Smooth muscle cell (in vitro differentiated cells): ENCODE data around the gene MCM6. TPM values are rescaled to one million over a fixed set of nuclear protein-coding genes. Genes with fewer than 3 reads are reported as not detected.

Source experiments
- DNase-seq: peaks from one replicate; lab custom pipeline; 2025; ENCODE audit not compliant: unreplicated experiment; lab: John Stamatoyannopoulos, UW
- H2AFZ ChIP-seq: fragments of 200-600 bp; sonication (generic); 2 replicates; pipeline ENCODE4 v1.6.0; 2016; ENCODE audit warnings: antibody characterized with exemption, low read depth, mild to moderate bottlenecking
- H3F3A ChIP-seq: fragments of 200-600 bp; sonication (generic); 2 replicates; pipeline ENCODE4 v1.6.0; 2017; ENCODE audit warnings: antibody characterized with exemption, low read depth
- H3K27ac ChIP-seq: fragments of 200-600 bp; sonication (generic); 2 replicates; pipeline ENCODE4 v1.5.1; 2016; ENCODE audit warnings: low read depth, mild to moderate bottlenecking
- H3K27me3 ChIP-seq: fragments of 200-600 bp; sonication (generic); 2 replicates; pipeline ENCODE4 v1.6.1; 2016; ENCODE audit warnings: low read depth, mild to moderate bottlenecking
- H3K36me3 ChIP-seq: fragments of 200-600 bp; sonication (generic); 2 replicates; pipeline ENCODE4 v1.5.1; 2016; ENCODE audit warnings: low read depth
- H3K4me1 ChIP-seq: fragments of 200-600 bp; sonication (generic); 2 replicates; pipeline ENCODE4 v1.5.1; 2016; ENCODE audit warnings: low read depth
- H3K4me2 ChIP-seq: fragments of 200-600 bp; sonication (generic); 2 replicates; pipeline ENCODE4 v1.6.0; 2016; ENCODE audit warnings: mild to moderate bottlenecking
- H3K4me3 ChIP-seq: fragments of 200-600 bp; sonication (generic); 2 replicates; pipeline ENCODE4 v1.5.1; 2016; ENCODE audit warnings: mild to moderate bottlenecking
- H3K79me2 ChIP-seq: fragments of 200-600 bp; sonication (generic); 2 replicates; pipeline ENCODE4 v1.6.0; 2016; ENCODE audit warnings: low read depth, mild to moderate bottlenecking
- H3K9ac ChIP-seq: fragments of 200-600 bp; sonication (generic); 2 replicates; pipeline ENCODE4 v1.6.0; 2016; ENCODE audit warnings: low read depth
- H3K9me3 ChIP-seq: fragments of 200-600 bp; sonication (generic); replicated peaks from 2 replicates; pipeline ENCODE4 v1.5.1; 2016; ENCODE audit warnings: low read depth
- H4K20me1 ChIP-seq: fragments of 200-600 bp; sonication (generic); 2 replicates; pipeline ENCODE4 v1.6.0; 2016; ENCODE audit warnings: low read depth
- WGBS: methylation state at CpG from one replicate; pipeline ENCODE4 v1.1.7; 2016; ENCODE audit warnings: low lambda C conversion rate; 5-methylcytosine and 5-hydroxymethylcytosine counted together
- polyA plus RNA-seq: library from polyadenylated mRNA; unstranded; fragments of >200 nt; fragmentation: Nextera tagmentation; extraction: Ambion mirVana; gene quantifications from 2 replicates; pipeline ENCODE4 v1.2.1, GENCODE V29; 2016
- total RNA-seq: library from RNA; depleted of rRNA; stranded (reverse); fragments of >200 nt; gene quantifications from 2 replicates; pipeline ENCODE4 v1.2.3, GENCODE V29; 2014
- TF ChIP-seq, protein P1 (sequence below): fragments of 200-600 bp; sonication (generic); IDR thresholded peaks from 2 replicates; pipeline ENCODE4 v1.5.1; 2017; ENCODE audit warnings: borderline replicate concordance, mild to moderate bottlenecking, antibody characterized with exemption; ENCODE audit not compliant: insufficient read depth, poor library complexity, severe bottlenecking

The MCM6 gene
- total and polyA plus RNA-seq, 2 experiments from 2014 or later, result 17.3 to 19.0 TPM

DNA sequence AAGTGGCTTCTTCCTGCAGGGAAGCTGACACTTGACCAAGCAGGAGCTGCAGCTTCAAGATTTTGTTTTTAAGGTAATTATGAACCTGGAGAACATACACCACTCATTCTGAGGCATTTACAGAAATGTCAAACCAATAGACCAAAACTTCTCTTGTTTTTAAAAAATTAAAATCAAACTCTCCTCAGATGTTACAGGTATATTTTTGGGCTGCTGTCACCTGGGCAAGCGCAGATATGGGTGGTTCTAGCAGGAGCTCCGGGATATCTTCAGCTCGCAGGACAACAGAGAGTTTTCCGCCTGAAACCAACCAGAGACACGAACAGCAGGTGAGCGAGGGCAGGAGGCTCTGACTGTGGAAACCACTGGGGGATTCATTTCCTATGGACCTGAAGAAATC lies 43.4 kb downstream of the MCM6 start:
- no peak overlapping the region for H2AFZ ChIP-seq
- H3K9ac ChIP-seq, result no peak overlapping the region
- no peaks in the 10 kb centered on the region for H4K20me1 ChIP-seq
- H3K4me3 ChIP-seq, result no peak overlapping the region
- H3K4me2 ChIP-seq, result no peak overlapping the region
- no peaks in the 10 kb centered on the region for H3K4me1 ChIP-seq
- no peak overlapping the region for H3K27ac ChIP-seq
- H3K9me3 ChIP-seq, result no peaks in the 10 kb centered on the region
- TF ChIP-seq, protein P1, sequence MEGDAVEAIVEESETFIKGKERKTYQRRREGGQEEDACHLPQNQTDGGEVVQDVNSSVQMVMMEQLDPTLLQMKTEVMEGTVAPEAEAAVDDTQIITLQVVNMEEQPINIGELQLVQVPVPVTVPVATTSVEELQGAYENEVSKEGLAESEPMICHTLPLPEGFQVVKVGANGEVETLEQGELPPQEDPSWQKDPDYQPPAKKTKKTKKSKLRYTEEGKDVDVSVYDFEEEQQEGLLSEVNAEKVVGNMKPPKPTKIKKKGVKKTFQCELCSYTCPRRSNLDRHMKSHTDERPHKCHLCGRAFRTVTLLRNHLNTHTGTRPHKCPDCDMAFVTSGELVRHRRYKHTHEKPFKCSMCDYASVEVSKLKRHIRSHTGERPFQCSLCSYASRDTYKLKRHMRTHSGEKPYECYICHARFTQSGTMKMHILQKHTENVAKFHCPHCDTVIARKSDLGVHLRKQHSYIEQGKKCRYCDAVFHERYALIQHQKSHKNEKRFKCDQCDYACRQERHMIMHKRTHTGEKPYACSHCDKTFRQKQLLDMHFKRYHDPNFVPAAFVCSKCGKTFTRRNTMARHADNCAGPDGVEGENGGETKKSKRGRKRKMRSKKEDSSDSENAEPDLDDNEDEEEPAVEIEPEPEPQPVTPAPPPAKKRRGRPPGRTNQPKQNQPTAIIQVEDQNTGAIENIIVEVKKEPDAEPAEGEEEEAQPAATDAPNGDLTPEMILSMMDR, result no peak
- H3K36me3 ChIP-seq, result no peaks in the 10 kb centered on the region
- H3F3A ChIP-seq, result no peaks in the 10 kb centered on the region
- WGBS, result 98% methylated on average over 6 of the region's 6 CpGs
- no peaks in the 10 kb centered on the region for H3K79me2 ChIP-seq
- no peaks in the 10 kb centered on the region for H3K27me3 ChIP-seq
- no peak for DNase-seq

DNA sequence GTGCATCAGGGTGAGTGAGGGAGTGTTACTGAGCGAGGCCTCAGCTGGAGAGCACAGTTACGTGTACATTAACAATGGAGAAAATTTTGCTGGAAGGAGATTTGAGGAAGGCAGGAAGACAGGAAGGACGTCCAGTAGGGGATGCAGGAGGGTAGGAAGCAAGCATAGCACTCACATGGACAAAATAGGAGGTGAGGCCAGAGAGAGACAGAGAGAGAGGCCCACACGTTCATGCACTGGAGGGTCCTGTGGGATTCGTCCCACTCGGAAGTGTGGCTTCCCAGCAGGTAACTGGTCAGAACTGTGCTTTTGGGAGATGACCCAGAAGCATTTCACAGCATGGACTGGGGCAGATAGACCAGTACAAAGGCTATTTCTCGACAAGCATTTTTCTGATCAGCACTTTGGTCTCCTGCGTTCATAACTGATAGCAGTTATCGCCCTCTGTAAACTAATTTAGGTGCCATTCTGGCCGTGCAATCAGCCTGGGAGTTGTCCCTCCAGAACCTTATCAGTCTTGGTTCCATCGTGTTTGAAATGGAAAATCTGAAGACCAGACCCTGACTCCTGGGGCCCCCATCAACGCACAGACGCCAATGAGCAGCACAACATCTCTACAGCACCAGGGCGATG lies 44.9 kb downstream of the MCM6 start:
- DNase-seq, result no peak
- 83% methylated on average over 14 of the region's 14 CpGs for WGBS
- Histone ChIP-seq H3K27me3 (no peaks in the 10 kb centered on the region), H3K79me2 (no peaks in the 10 kb centered on the region), H3K4me2 (no peak overlapping the region), H3K36me3 (no peaks in the 10 kb centered on the region), H3F3A (no peaks in the 10 kb centered on the region), H3K4me3 (no peak overlapping the region), H3K9me3 (no peaks in the 10 kb centered on the region), H2AFZ (no peak overlapping the region), H3K9ac (no peak overlapping the region), H3K27ac (no peak overlapping the region), H4K20me1 (no peaks in the 10 kb centered on the region), H3K4me1 (no peaks in the 10 kb centered on the region)
- TF ChIP-seq, protein P1, result no peak

DNA sequence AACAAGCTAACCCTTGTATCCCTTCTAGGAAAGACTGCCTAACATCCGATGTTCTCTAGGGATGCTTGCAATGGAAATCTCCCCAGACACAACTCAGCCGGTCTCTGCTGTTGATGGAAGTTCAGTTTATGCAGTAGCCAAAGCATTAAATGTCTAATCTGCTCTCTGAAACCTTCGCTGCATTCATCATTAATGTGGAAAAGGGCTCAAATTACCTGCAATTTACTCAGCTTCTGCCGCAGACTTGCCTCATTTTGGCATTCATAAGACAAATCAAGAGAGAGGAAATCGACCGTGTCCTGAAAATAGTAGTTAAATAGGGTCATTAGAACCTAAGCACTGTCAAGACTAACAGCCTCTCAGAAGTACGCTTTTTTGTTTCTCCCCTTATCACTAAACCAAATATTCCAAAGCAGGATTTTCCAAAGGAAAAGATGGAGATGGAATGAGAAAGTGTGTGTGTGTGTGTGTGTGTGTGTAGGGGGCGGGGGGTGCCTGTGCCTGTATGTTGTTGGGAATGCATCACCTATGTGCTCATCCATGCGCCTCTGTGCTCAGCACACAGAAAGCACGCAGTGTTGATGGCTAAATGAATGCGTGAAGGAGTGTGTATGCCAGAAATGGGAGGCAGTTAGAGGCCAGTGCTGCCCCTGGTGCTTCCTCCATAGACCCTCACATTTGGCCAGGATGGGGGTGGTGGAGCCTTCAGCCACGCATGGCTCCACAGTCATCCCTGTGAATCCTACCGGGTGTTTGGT lies 46.7 kb downstream of the MCM6 start:
- WGBS, result 90% methylated on average over 13 of the region's 13 CpGs
- no peak overlapping the region for H3K27ac ChIP-seq

More for the DNA sequence above, 46.7 kb downstream of the MCM6 start:
- H3K4me1 ChIP-seq, result no peaks in the 10 kb centered on the region
- H3K4me2 ChIP-seq, result no peak overlapping the region
- no peaks in the 10 kb centered on the region for H3K36me3 ChIP-seq
- DNase-seq, result no peak
- H2AFZ ChIP-seq, result no peak overlapping the region
- no peaks in the 10 kb centered on the region for H3K9me3 ChIP-seq
- no peaks in the 10 kb centered on the region for H3K79me2 ChIP-seq
- H3K27me3 ChIP-seq, result no peaks in the 10 kb centered on the region
- no peaks in the 10 kb centered on the region for H3F3A ChIP-seq
- no peak overlapping the region for H3K9ac ChIP-seq
- H4K20me1 ChIP-seq, result no peaks in the 10 kb centered on the region
- H3K4me3 ChIP-seq, result no peak overlapping the region
- TF ChIP-seq, protein P1, result no peak
